HG03039 (cell line): ENCODE results near the gene TMEM161B.
"Not testable (repeated sequence)": the region's sequence is repeated elsewhere in the genome, so short reads cannot be mapped to it uniquely, and the experiment has no call there.

Source experiments
- ATAC-seq: cut with Tn5 transposase; IDR thresholded peaks from one replicate; pipeline ENCODE4 v1.9.1; 2021; ENCODE audit warnings: mild to moderate bottlenecking, moderate library complexity; ENCODE audit not compliant: unreplicated experiment

TMEM161B gene

GRCh38 chr5:88188458-88189132, 80.0 kb downstream of the TMEM161B start:
- no peak for ATAC-seq

GRCh38 chr5:88183255-88183654, 85.4 kb downstream of the TMEM161B start:
- ATAC-seq = no peak

- not testable (repeated sequence) for ATAC-seq
These were observed 91.2 kb downstream of the TMEM161B start for GRCh38 chr5:88177486-88177885.

DNA sequence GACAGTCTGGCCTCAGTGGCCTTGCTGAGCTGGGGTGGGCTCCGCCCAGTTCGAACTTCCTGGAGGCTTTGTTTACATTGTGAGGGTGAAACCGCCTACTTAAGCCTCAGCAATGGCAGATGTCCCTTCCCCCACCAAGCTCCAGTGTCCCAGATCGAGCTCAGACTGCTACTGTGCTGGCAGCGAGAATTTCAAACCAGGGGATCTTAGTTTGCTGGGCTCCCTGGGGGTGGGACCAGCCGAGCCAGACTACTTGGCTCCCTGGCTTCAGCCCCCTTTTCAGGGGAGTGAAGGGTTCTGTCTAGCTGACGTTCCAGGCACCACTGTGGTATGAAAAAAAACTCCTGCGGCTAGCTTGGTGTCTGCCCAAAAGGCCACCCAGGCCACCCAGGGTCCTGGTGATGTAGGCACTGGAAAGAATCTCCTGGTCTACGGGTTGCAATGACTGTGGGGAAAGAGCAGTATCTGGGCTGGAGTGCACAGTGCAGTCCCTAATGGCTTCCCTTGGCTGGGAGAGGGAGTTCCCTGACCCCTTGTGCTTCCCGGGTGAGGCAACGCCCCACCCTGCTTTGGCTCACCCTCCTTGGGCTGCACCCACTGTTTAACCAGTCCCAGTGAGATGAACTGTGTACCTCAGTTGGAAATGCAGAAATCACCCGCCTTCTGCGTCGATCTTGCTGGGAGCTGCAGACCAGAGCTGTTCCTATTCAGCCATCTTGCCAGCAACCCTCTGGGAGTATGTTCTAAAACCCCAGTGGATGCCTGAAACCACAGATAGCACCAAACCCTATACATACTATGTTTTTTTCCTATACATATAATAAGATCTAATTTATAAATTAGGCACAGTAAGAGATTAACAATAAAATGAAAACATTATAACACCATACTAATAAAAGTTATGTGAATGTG, 95.5 kb downstream of the TMEM161B start:
- no peak for ATAC-seq

- no peak for ATAC-seq
These were observed 109.1 kb downstream of the TMEM161B start for GRCh38 chr5:88159591-88159990.

DNA sequence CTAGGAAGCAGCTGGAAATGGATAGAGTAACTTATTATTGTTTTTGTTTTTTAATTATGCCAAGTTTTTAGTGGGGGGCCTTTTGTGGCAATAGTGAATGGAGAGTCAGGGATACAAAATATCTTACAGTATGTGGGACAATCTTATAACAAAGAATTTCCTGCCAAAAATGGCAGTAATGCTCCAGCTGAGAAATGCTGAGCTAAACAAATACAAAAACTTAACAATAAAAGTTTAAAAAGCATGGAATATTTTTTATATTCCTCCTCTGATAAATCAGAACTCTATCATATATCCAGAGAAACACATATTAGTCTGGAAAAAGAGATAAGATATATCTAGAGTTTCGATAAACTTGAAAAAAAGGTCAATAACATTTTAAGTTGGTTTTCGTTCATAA, 110.6 kb downstream of the TMEM161B start:
- ATAC-seq = no peak

DNA sequence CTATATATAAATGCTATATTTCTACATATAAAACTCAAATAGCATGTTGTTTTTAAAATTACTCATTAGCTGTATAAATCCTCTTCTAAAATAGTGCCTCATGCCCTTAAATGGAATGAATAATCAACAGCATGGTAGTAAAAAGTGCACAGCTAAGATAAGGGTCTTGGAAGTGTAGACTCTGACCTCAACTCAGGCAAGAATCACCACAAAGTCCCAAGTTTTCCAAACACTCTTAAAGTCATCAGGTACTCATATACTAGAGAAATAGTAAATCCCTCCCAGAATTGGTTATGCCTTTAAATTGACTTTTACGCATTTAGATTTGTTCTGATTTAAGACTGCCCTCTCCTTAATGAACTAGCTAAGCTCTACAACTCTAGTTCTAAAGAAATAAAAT, 113.8 kb downstream of the TMEM161B start:
- no peak for ATAC-seq

- no peak for ATAC-seq
These were observed 117.9 kb downstream of the TMEM161B start for GRCh38 chr5:88150747-88151146.

DNA sequence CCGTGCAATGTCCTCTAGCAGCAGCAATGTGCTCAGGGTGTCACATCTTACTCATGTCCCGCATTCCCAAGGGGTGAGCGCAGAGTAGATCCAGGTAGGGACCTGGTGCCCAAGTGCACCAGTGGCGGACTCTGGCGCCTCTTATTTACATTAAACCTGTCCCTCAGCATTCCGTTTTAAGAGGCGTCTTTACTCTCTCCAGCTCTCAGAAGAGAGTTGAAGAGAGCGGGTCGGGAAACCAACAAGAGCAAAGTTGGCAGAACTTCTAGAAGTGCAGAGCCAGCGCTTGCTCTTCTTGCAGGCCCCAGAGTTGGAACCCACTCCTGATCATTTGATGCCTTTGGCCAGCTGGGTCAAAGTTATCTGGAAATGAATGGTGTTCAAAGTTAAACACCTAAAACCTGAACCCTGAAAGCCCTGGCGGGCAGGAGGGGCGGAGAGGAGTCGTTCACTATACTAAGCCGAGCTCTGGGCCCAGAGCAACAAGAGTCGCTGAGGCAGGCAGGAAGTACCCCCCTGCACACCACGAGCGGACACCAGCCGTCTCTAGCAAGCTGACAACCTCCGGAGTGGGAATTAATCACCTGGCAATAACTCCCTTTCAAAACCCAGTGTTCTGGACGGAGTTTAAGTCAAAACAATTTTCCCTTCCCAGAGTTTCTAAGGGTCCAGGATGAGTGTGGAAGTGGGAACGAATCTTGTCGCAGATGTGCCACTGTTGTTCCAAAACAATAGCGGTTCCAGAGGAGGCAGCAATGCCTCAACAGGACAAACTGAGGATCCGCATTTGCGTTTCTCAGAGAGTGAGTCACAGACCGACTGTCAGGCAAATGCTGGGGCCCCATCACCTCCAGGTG, 122.8 kb downstream of the TMEM161B start:
- ATAC-seq = no peak

DNA sequence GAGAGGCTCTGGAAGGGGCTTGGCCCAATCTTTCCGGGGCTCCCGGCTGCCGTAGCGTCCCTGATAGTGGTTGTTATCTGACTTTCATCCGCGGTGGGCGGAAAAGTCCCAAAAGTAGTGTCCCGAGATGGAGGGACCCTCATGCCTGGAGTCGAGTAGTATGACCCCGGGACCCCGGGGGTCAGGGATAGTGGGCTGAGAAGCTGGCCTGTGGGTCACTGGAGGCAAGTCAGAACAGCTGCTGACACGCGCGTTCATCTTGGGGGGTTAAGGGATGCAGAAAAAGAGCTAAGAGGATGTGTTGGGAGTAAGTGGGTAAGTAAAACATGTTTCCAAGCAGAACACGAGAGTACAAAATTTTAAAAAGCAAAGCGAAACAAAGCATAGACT, 123.4 kb downstream of the TMEM161B start:
- no peak for ATAC-seq
